ENCODE results near the gene SMG5. TPM values are rescaled to one million over a fixed set of nuclear protein-coding genes. Genes with fewer than 3 reads are reported as not detected.

The SMG5 gene
- total and polyA plus RNA-seq, 2 experiments from 2014 or later, result 25.9 to 118 TPM

- Mint-ChIP-seq H3K9me3 (no peaks in the 10 kb centered on the region), H3K4me3 (no peak overlapping the region), H3K27me3 (ENCODE audit: insufficient read depth, low read depth, poor library complexity) (peaks cover 1% of the 10 kb centered on the region), H3K27ac (no peak overlapping the region), H3K4me1 (no peaks in the 10 kb centered on the region), H3K36me3 (ENCODE audit: low read depth) (peaks cover 81% of the 10 kb centered on the region)
- Histone ChIP-seq H3K36me3 (ENCODE audit: insufficient read depth) (peaks cover 63% of the 10 kb centered on the region), H3K4me1 (ENCODE audit: insufficient read depth) (no peaks in the 10 kb centered on the region), H3K9me2 (ENCODE audit: insufficient read depth) (no peaks in the 10 kb centered on the region), H4K20me1 (replicated peaks; ENCODE audit: insufficient read depth) (peaks cover 16% of the 10 kb centered on the region), H3F3A (replicated peaks; ENCODE audit: low read depth) (peaks cover 10% of the 10 kb centered on the region; the same call in 1 of the 2 replicates), H2AFZ (no peak overlapping the region), H3K4me3 (no peak overlapping the region), H3K79me2 (replicated peaks; ENCODE audit: insufficient read depth) (no peaks in the 10 kb centered on the region), H3K4me2 (no peak overlapping the region), H3K27me3 (ENCODE audit: insufficient read depth) (no peaks in the 10 kb centered on the region), H3K27ac (ENCODE audit: low read depth) (no peak overlapping the region)
- DNase-seq (ENCODE audit: low spot score) (peak; percentile 30), ATAC-seq (peak; percentile 53; the same call in 2 of the 3 replicates)
- no peak for TF ChIP-seq ZNF462 (CRISPR knock-in tag; IDR thresholded peaks at IDR 0.05)
- TF ChIP-seq CTCF (conservative IDR thresholded peaks at IDR 0.05; ENCODE audit: low read depth in 2 of 2), result peak; percentile 13 to 50; a peak in 3 of 4 replicates
Observed at GRCh38 chr1:156259805-156260204, 22.8 kb downstream of the SMG5 start.

- no peak overlapping the region for H3K4me2 ChIP-seq
- ATAC-seq (no peak), DNase-seq (ENCODE audit: low spot score) (no peak)
- peaks cover 4% of the 10 kb centered on the region for H3K27me3 Mint-ChIP-seq (ENCODE audit: insufficient read depth, low read depth, poor library complexity)
- H3K4me1 Mint-ChIP-seq, result no peaks in the 10 kb centered on the region
- no peak overlapping the region for H3K4me3 Mint-ChIP-seq
- no peaks in the 10 kb centered on the region for H3K79me2 ChIP-seq (replicated peaks; ENCODE audit: insufficient read depth)
- peaks cover 10% of the 10 kb centered on the region for H4K20me1 ChIP-seq (replicated peaks; ENCODE audit: insufficient read depth)
- no peaks in the 10 kb centered on the region for H3K4me1 ChIP-seq (ENCODE audit: insufficient read depth)
- no peak overlapping the region for H3K27ac Mint-ChIP-seq
- H3K4me3 ChIP-seq, result no peak overlapping the region
- no peak overlapping the region for H3K27ac ChIP-seq (ENCODE audit: low read depth)
- H2AFZ ChIP-seq, result no peak overlapping the region
- peaks cover 60% of the 10 kb centered on the region for H3K36me3 ChIP-seq (ENCODE audit: insufficient read depth)
- H3K9me3 Mint-ChIP-seq, result no peaks in the 10 kb centered on the region
- peaks cover 77% of the 10 kb centered on the region for H3K36me3 Mint-ChIP-seq (ENCODE audit: low read depth)
- peaks cover 10% of the 10 kb centered on the region; the same call in 1 of the 2 replicates for H3F3A ChIP-seq (replicated peaks; ENCODE audit: low read depth)
- no peaks in the 10 kb centered on the region for H3K27me3 ChIP-seq (ENCODE audit: insufficient read depth)
- H3K9me2 ChIP-seq (ENCODE audit: insufficient read depth), result no peaks in the 10 kb centered on the region
- TF ChIP-seq NANOG (IDR thresholded peaks at IDR 0.05; ENCODE audit: borderline replicate concordance), result no peak
- no peak for TF ChIP-seq ZNF462 (CRISPR knock-in tag; IDR thresholded peaks at IDR 0.05)
- no peak for TF ChIP-seq STAT1 (IDR thresholded peaks at IDR 0.05; ENCODE audit: unreplicated experiment)
Observed at GRCh38 chr1:156258859-156259258, 23.8 kb downstream of the SMG5 start.

Measured in GM23338 (cell line).